GM18507 (cell line): ENCODE data around the gene MED31.
"Not testable (repeated sequence)": the region's sequence is repeated elsewhere in the genome, so short reads cannot be mapped to it uniquely, and the experiment has no call there.

Experiments used
- DNase-seq: peaks from one replicate; pipeline ENCODE4 v3.0.0; 2011; ENCODE audit warnings: low read depth; ENCODE audit not compliant: insufficient read length; ENCODE audit errors: extremely low spot score
- FAIRE-seq: peaks from 2 replicates; lab custom pipeline; 2011; peaks lifted over from hg19 to GRCh38; lab: Jason Lieb, UNC

The MED31 gene

GRCh38 chr17:6679241-6679640 is 27.8 kb upstream of the MED31 start:
- no peak for FAIRE-seq
- no peak for DNase-seq

- FAIRE-seq (no peak), DNase-seq (no peak)
Measured at GRCh38 chr17:6677946-6678345, 26.5 kb upstream of the MED31 start.

- no peak for DNase-seq
- FAIRE-seq, result no peak
Measured at GRCh38 chr17:6677158-6677831, 25.9 kb upstream of the MED31 start.

- FAIRE-seq, result no peak
- no peak for DNase-seq
Measured at GRCh38 chr17:6676802-6677157, 25.4 kb upstream of the MED31 start.

- FAIRE-seq (no peak), DNase-seq (no peak)
Measured at GRCh38 chr17:6675201-6675825, 23.9 kb upstream of the MED31 start.

- DNase-seq (no peak), FAIRE-seq (no peak)
Measured at GRCh38 chr17:6674586-6674985, 23.2 kb upstream of the MED31 start.

GRCh38 chr17:6671431-6671830 is 20.0 kb upstream of the MED31 start:
- FAIRE-seq (no peak), DNase-seq (no peak)

GRCh38 chr17:6670999-6671398 is 19.6 kb upstream of the MED31 start:
- no peak for DNase-seq
- no peak for FAIRE-seq

GRCh38 chr17:6670571-6670970 is 19.2 kb upstream of the MED31 start:
- DNase-seq (no peak), FAIRE-seq (no peak)

- no peak for DNase-seq
- FAIRE-seq, result no peak
Measured at GRCh38 chr17:6669479-6670212, 18.2 kb upstream of the MED31 start.

GRCh38 chr17:6668727-6669425 is 17.5 kb upstream of the MED31 start:
- no peak for FAIRE-seq

GRCh38 chr17:6668219-6668618 is 16.8 kb upstream of the MED31 start:
- no peak for FAIRE-seq

More at GRCh38 chr17:6668727-6669425, 17.5 kb upstream of the MED31 start:
- no peak for DNase-seq

GRCh38 chr17:6667516-6667915 is 16.1 kb upstream of the MED31 start:
- DNase-seq (no peak), FAIRE-seq (no peak)

More at GRCh38 chr17:6668219-6668618, 16.8 kb upstream of the MED31 start:
- DNase-seq, result no peak

GRCh38 chr17:6666557-6666956 is 15.2 kb upstream of the MED31 start:
- DNase-seq (no peak), FAIRE-seq (no peak)

- DNase-seq (peak; percentile 54), FAIRE-seq (peak; percentile 91)
Measured at GRCh38 chr17:6666077-6666521, 14.7 kb upstream of the MED31 start.

GRCh38 chr17:6663200-6663599 is 11.8 kb upstream of the MED31 start:
- not testable (repeated sequence) for DNase-seq, FAIRE-seq

- FAIRE-seq (no peak), DNase-seq (no peak)
Measured at GRCh38 chr17:6661464-6661848, 10.1 kb upstream of the MED31 start.

- peak; percentile 100 for FAIRE-seq
- peak; percentile 28 for DNase-seq
Measured at GRCh38 chr17:6660805-6661463, 9.5 kb upstream of the MED31 start.

- no peak for FAIRE-seq
Measured at GRCh38 chr17:6660101-6660500, 8.7 kb upstream of the MED31 start.

GRCh38 chr17:6658411-6658810 is 7.0 kb upstream of the MED31 start:
- not testable (repeated sequence) for DNase-seq, FAIRE-seq

More at GRCh38 chr17:6660101-6660500, 8.7 kb upstream of the MED31 start:
- DNase-seq, result no peak
